IMR-90 (cell line): ENCODE data around the gene LAGE3. TPM values are rescaled to one million over a fixed set of nuclear protein-coding genes. Genes with fewer than 3 reads are reported as not detected.

Experiments
- ATAC-seq: fragments of 200-7000 bp; cut with Tn5 transposase; 2 replicates; pipeline ENCODE4 v1.9.1; 2020; ENCODE audit warnings: low read depth, mild to moderate bottlenecking, moderate library complexity
- BruUV-seq: library from RNA; stranded (reverse); fragments of 400-500 nt; replicated peaks from 2 replicates; lab custom pipeline; 2021; lab: Mats Ljungman, UMichigan
- CTCF ChIA-PET: fragments of 300-600 bp; formaldehyde crosslinking; extraction: SDS; loops from one replicate; lab custom pipeline; 2021; ENCODE audit warnings: antibody characterized with exemption; lab: Yijun Ruan, JAX
- POLR2A ChIA-PET: fragments of 300-600 bp; sonication (Branson Sonifier 250); formaldehyde crosslinking; loops from one replicate; lab custom pipeline; 2022; ENCODE audit warnings: antibody characterized with exemption; ENCODE audit not compliant: unreplicated experiment; lab: Charles Lee
- DNase-seq: peaks from one replicate; pipeline ENCODE4 v3.0.0; 2013
- H2AFZ ChIP-seq: replicated peaks from 2 replicates; pipeline ENCODE3; 2013; ENCODE audit warnings: low read length, mild to moderate bottlenecking; ENCODE audit not compliant: poor library complexity
- H2AK5ac ChIP-seq: 2 replicates; pipeline ENCODE4 v1.6.1; 2013; ENCODE audit warnings: low read depth, low read length, inconsistent platforms
- H2AK9ac ChIP-seq: replicated peaks from 2 replicates; pipeline ENCODE3; 2013; ENCODE audit warnings: mild to moderate bottlenecking, low read depth, low read length, moderate library complexity; ENCODE audit not compliant: poor library complexity
- H2BK120ac ChIP-seq: 2 replicates; pipeline ENCODE4 v1.6.1; 2013; ENCODE audit warnings: low read depth, low read length, inconsistent platforms
- H2BK15ac ChIP-seq: 3 replicates; pipeline ENCODE4 v1.6.1; 2013; ENCODE audit warnings: low read depth, low read length, inconsistent platforms
- H2BK20ac ChIP-seq: 2 replicates; pipeline ENCODE4 v1.6.1; 2013; ENCODE audit warnings: low read depth, mild to moderate bottlenecking, inconsistent platforms, low read length, moderate library complexity
- H2BK5ac ChIP-seq: 2 replicates; pipeline ENCODE4 v1.6.1; 2013; ENCODE audit warnings: mild to moderate bottlenecking, low read depth, low read length, inconsistent platforms; ENCODE audit not compliant: poor library complexity, severe bottlenecking
- H3K14ac ChIP-seq: replicated peaks from 2 replicates; pipeline ENCODE4 v1.6.1; 2013; ENCODE audit warnings: low read depth, low read length, inconsistent platforms
- H3K18ac ChIP-seq: 2 replicates; pipeline ENCODE4 v1.6.1; 2013; ENCODE audit warnings: low read depth, low read length, control low read depth
- H3K23ac ChIP-seq: 2 replicates; pipeline ENCODE4 v1.6.1; 2013; ENCODE audit warnings: low read depth, low read length, inconsistent platforms
- H3K27ac ChIP-seq: 2 replicates; pipeline ENCODE4 v1.5.1; 2013; ENCODE audit warnings: mild to moderate bottlenecking, control low read depth, low read length; ENCODE audit not compliant: insufficient read depth
- H3K27me3 ChIP-seq: 2 replicates; pipeline ENCODE4 v1.6.1; 2013; ENCODE audit warnings: low read length; ENCODE audit not compliant: control insufficient read depth, insufficient read depth
- H3K36me3 ChIP-seq: 2 replicates; pipeline ENCODE4 v1.6.1; 2013; ENCODE audit warnings: low read length, mixed read lengths; ENCODE audit not compliant: control insufficient read depth, insufficient read depth
- H3K4ac ChIP-seq: 2 replicates; pipeline ENCODE4 v1.6.1; 2013; ENCODE audit warnings: low read depth, low read length, inconsistent platforms
- H3K4me1 ChIP-seq: 2 replicates; pipeline ENCODE4 v1.6.1; 2013; ENCODE audit warnings: low read length, mixed read lengths; ENCODE audit not compliant: control insufficient read depth, insufficient read depth
- H3K4me2 ChIP-seq: 2 replicates; pipeline ENCODE4 v1.6.1; 2013; ENCODE audit warnings: low read depth, mild to moderate bottlenecking, control low read depth, low read length, moderate library complexity
- H3K4me3 ChIP-seq: 2 replicates; pipeline ENCODE4 v1.5.1; 2013; ENCODE audit warnings: low read depth, mild to moderate bottlenecking, control low read depth, low read length, moderate library complexity; ENCODE audit not compliant: insufficient read depth
- H3K56ac ChIP-seq: 2 replicates; pipeline ENCODE4 v1.6.1; 2013; ENCODE audit warnings: low read length, inconsistent platforms; ENCODE audit not compliant: insufficient read depth; ENCODE audit errors: extremely low read depth
- H3K79me1 ChIP-seq, 2 experiments: 2 replicates each; pipeline ENCODE4 v1.6.1; 2013; ENCODE audit warnings: low read length in 2 of 2, inconsistent platforms in 1 of 2, low read depth in 1 of 2
- H3K9ac ChIP-seq: 2 replicates; pipeline ENCODE4 v1.6.1; 2013; ENCODE audit warnings: low read depth, low read length, control low read depth
- H3K9me1 ChIP-seq: 2 replicates; pipeline ENCODE4 v1.6.1; 2013; ENCODE audit warnings: low read length, inconsistent platforms; ENCODE audit not compliant: insufficient read depth
- H3K9me3 ChIP-seq: 2 replicates; pipeline ENCODE4 v1.6.1; 2013; ENCODE audit warnings: low read length; ENCODE audit not compliant: control insufficient read depth, insufficient read depth
- H4K20me1 ChIP-seq: 2 replicates; pipeline ENCODE4 v1.6.1; 2013; ENCODE audit warnings: low read length, inconsistent platforms; ENCODE audit not compliant: insufficient read depth
- H4K5ac ChIP-seq: 2 replicates; pipeline ENCODE4 v1.6.1; 2013; ENCODE audit warnings: mild to moderate bottlenecking, low read depth, low read length, control low read depth
- H4K8ac ChIP-seq, 2 experiments: 2 replicates each; pipeline ENCODE4 v1.6.1; 2013; ENCODE audit warnings: low read depth in 2 of 2, low read length in 2 of 2, control low read depth in 1 of 2, inconsistent platforms in 1 of 2
- H4K91ac ChIP-seq: 2 replicates; pipeline ENCODE4 v1.6.1; 2013; ENCODE audit warnings: low read depth, low read length, inconsistent platforms; ENCODE audit not compliant: insufficient read depth
- BHLHE40 ChIP-seq: fragments of 150-350 bp; IDR thresholded peaks from 2 replicates; pipeline ENCODE4 v1.6.1; 2016; ENCODE audit warnings: mild to moderate bottlenecking, low read depth, low read length
- MXI1 ChIP-seq: IDR thresholded peaks from 2 replicates; pipeline ENCODE4 v1.6.1; 2012; ENCODE audit warnings: low read depth, mild to moderate bottlenecking, low read length, moderate library complexity, borderline replicate concordance
- NFE2L2 ChIP-seq: fragments of 150-350 bp; IDR thresholded peaks from 2 replicates; pipeline ENCODE4 v1.6.1; 2016; ENCODE audit warnings: low read depth, mild to moderate bottlenecking, low read length
- RCOR1 ChIP-seq: IDR thresholded peaks from 2 replicates; pipeline ENCODE4 v1.6.1; 2012; ENCODE audit warnings: mild to moderate bottlenecking, low read length, improper control_type of control experiment; ENCODE audit not compliant: insufficient replicate concordance
- RFX5 ChIP-seq: IDR thresholded peaks from 2 replicates; pipeline ENCODE4 v1.8.0; 2012; ENCODE audit warnings: low read depth, mild to moderate bottlenecking, low read length, moderate library complexity
- WGBS, 2 experiments: methylation state at CpG; one replicate each; pipeline versions ENCODE4 v1.1.5 to v1.1.7; 2013; ENCODE audit warnings: missing lambda C conversion rate in 2 of 2; ENCODE audit not compliant: insufficient read length in 1 of 2; ENCODE audit errors: extremely low coverage in 2 of 2; 5-methylcytosine and 5-hydroxymethylcytosine counted together
- dilution Hi-C: fragments of 300-500 bp; cut with HindIII; formaldehyde crosslinking; loops from one replicate; pipeline ENCODE4 v1.14.3; 2018; ENCODE audit warnings: low sequenced_read_pairs; ENCODE audit not compliant: unreplicated experiment
- in situ Hi-C: fragments of 300-500 bp; cut with MboI; formaldehyde crosslinking; loops from 3 replicates; pipeline ENCODE4 v1.14.3; 2019; ENCODE audit warnings: low sequenced_read_pairs, inconsistent platforms, mixed read lengths
- intact Hi-C: fragments of 100-400 bp; cut with micrococcal nuclease; formaldehyde crosslinking; loops from 2 replicates; pipeline ENCODE4 v1.10.0; 2022
- polyA plus RNA-seq, 3 experiments: library from polyadenylated mRNA; depleted of rRNA; stranded (reverse); fragments of >200 nt; gene quantifications; 2 replicates each; pipeline ENCODE4 v1.2.3, GENCODE V29; 2012; ENCODE audit warnings: low replicate concordance in 1 of 3
- total RNA-seq: library from RNA; depleted of rRNA; stranded (reverse); fragments of >200 nt; gene quantifications from 2 replicates; pipeline ENCODE4 v1.2.3, GENCODE V29; 2012

The LAGE3 gene
- total and polyA plus RNA-seq, 2 of the 4 experiments (the other 2 are of a cell fraction) = 3.6 to 14.8 TPM

GRCh38 chrX:154449618-154450017 lies 29.5 kb downstream of the LAGE3 start:
- no peak overlapping the region for H2BK120ac ChIP-seq
- dilution Hi-C loops = no loop called here
- peaks cover 8% of the 10 kb centered on the region; the same call in 1 of the 2 replicates for H3K4me1 ChIP-seq
- no peak overlapping the region for H3K14ac ChIP-seq
- H4K20me1 ChIP-seq = no peaks in the 10 kb centered on the region; the same call in 1 of the 2 replicates
- no peak overlapping the region for H4K5ac ChIP-seq
- no peak overlapping the region for H2BK15ac ChIP-seq
- no peaks in the 10 kb centered on the region for H3K27me3 ChIP-seq
- ATAC-seq = no peak
- CTCF ChIA-PET = no interaction called here
- no peaks in the 10 kb centered on the region; the same call in 1 of the 2 replicates for H3K9me3 ChIP-seq
- H4K91ac ChIP-seq = no peak overlapping the region
- intact Hi-C loops = no loop called here
- TF ChIP-seq NFE2L2 = no peak
- TF ChIP-seq RCOR1 = no peak
- TF ChIP-seq MXI1 = no peak
- no peak for TF ChIP-seq BHLHE40
- TF ChIP-seq RFX5 = no peak
- H2AK9ac ChIP-seq = no peak overlapping the region
- in situ Hi-C loops = no loop called here
- H3K4me2 ChIP-seq = no peak overlapping the region
- H4K8ac ChIP-seq = no peak overlapping the region
- POLR2A ChIA-PET = no interaction called here
- H3K56ac ChIP-seq = no peak overlapping the region
- H2BK20ac ChIP-seq = no peak overlapping the region
- no peak overlapping the region for H3K4ac ChIP-seq
- BruUV-seq = no TSS peak
- no peaks in the 10 kb centered on the region for H3K9me1 ChIP-seq
- peaks cover 0 to 29% of the 10 kb centered on the region in 2 experiments; a peak in 2 of 4 replicates for H3K79me1 ChIP-seq
- H3K9ac ChIP-seq = no peak overlapping the region
- H3K4me3 ChIP-seq = no peak overlapping the region
- no CpG with 5 or more reads among the region's 18 CpGs for WGBS, 2 experiments
- no peak overlapping the region for H3K23ac ChIP-seq
- H2AFZ ChIP-seq = no peak overlapping the region
- H3K18ac ChIP-seq = no peak overlapping the region
- no peak overlapping the region for H2BK5ac ChIP-seq
- no peak for DNase-seq
- peaks cover 47% of the 10 kb centered on the region for H3K36me3 ChIP-seq
- H2AK5ac ChIP-seq = no peak overlapping the region
- no peak overlapping the region for H3K27ac ChIP-seq
